HG03280 (cell line): ENCODE data around the gene PCSK6.
"Not testable (repeated sequence)": the region's sequence is repeated elsewhere in the genome, so short reads cannot be mapped to it uniquely, and the experiment has no call there.

Source experiments
- ATAC-seq: cut with Tn5 transposase; IDR thresholded peaks from one replicate; pipeline ENCODE4 v1.9.1; 2021; ENCODE audit warnings: mild to moderate bottlenecking, moderate library complexity; ENCODE audit not compliant: unreplicated experiment

The PCSK6 gene

DNA sequence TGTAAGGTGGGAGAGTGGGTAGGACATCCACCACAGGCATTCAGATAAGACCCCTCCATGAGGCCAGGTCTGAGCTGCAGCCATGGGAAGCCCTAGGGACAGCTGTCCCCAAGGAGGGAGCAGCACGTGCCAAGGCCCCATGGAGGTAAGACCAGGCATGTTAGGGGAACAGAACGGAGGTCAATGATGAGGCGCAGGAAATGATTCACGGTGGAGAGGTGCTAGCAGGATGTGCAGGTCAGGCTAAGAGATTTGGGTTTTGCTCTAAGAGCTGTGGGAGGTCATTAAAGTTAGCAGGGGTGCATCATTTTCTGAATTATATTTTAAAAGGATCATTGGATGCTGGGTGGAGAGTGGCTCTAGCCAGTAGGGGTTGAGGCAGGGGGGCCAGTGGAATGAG lies 128.1 kb downstream of the PCSK6 start:
- ATAC-seq = no peak

GRCh38 chr15:101359365-101359947 lies 130.1 kb downstream of the PCSK6 start:
- ATAC-seq = no peak

GRCh38 chr15:101358895-101359294 lies 130.6 kb downstream of the PCSK6 start:
- no peak for ATAC-seq

DNA sequence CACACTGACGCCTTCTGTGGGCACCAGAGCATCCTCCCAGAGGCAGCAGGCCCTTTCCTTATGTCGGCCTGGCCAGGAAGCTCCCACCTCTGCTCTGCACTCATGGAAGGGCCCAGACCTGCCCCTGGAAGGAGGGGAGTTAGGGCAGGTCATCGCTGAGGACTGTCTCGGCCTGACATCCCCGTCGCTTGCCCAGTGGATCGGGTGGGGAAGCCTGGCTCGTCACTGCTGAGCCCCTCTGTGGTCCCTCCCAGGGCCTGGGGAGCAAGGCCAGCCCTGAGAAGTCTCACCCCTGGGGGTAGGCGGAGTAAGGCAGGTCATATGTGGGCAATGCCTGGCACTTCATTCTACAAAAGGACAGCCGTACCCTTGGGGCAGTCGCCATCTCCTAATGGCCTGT lies 131.6 kb downstream of the PCSK6 start:
- ATAC-seq = no peak

GRCh38 chr15:101357333-101357732 lies 132.2 kb downstream of the PCSK6 start:
- ATAC-seq = no peak

DNA sequence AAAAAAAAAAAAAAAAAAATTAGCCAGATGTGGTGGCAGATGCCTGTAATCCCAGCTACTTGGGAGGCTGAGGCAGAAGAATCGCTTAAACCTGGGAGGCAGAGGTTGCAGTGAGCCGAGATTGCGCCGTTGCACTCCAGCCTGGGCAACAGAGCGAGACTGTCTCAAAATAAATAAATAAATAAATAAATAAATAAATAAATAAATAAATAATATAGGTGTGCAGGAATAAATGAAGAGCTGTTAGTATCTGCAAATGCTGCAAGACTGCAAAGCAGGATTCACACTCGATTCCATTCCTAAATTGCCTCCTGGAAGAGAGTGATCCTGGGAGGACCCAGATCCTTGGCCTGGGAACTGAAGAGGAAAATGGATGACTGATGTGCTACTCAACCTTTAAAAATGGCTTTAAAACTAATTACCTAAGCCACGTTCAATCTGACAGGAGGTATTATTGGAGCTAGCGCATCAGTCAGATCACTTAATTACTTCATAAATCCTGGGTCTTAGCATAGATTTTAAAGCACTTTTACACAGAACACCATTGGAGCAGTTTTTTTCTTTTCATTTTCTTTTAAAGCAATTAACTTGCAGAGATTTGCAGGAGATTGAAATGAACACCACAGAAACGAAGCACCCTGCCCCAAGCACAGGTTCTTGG lies 132.9 kb downstream of the PCSK6 start:
- ATAC-seq = not testable (repeated sequence)

- ATAC-seq = no peak
These were observed 133.6 kb downstream of the PCSK6 start for GRCh38 chr15:101355678-101356464.

GRCh38 chr15:101354891-101355623 lies 134.4 kb downstream of the PCSK6 start:
- ATAC-seq = no peak

DNA sequence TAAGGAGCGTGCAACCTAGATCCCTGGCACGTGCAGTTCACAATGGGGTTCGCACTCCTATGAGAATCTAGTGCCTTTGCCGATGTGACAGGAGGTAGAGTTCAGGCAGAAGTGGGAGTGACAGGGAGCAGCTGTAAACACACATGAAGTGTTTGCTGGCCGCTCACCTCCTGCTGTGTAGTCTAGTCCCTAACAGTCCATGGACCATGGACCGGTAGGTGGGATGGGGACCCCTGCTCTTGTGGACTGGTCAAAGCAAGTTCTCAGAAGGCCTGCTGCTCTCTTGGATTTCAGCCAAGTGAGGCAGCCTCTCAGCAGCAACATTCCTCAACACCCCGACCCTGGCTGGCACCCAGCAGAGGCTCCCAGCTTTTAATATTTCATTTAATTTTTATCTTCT lies 136.3 kb downstream of the PCSK6 start:
- ATAC-seq = no peak

- ATAC-seq = no peak
These were observed 137.8 kb downstream of the PCSK6 start for GRCh38 chr15:101351736-101352135.

DNA sequence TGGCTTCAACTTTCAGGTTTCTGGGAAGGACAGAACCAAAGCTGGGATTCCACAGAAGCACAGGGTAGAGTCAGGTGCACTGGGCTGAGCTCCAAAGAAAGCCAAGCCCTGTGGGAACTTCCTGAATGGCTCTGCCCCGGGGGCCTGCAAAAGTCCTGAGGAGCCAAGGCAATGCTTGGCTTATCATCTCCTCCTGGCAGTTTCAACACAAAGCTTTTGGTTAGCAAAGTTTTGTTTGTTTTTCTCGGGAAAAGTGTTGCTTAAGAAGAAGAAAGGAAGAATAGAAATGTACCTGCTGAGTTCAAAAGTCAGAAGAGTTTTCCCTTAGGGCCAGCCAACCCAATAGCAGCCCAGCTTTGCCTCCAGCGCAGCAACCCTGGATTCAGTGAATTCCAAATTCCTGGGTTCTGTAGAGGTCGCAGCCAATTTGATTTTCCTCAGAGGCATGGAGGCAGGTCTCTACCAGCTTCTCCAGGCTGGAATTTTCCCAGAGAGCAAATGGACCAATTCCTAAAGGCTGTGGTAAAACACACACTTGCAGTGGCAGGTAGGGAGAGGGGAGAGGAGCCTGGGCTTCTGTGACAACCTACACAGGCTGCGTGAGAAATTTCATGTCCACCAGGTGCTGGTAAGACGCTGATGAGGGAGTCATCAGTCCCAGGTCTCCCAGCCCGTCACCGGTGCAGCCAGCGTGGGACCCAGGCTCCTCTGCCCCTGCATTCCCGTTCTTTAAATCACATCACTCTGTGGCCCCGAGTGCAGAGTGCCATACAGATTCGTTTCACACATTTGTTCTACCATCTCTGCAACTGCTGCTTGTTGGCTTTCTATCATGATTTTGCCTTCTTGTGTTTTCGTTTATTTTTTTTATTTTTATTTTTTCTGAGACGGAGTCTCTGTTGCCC lies 140.2 kb downstream of the PCSK6 start:
- ATAC-seq = no peak

DNA sequence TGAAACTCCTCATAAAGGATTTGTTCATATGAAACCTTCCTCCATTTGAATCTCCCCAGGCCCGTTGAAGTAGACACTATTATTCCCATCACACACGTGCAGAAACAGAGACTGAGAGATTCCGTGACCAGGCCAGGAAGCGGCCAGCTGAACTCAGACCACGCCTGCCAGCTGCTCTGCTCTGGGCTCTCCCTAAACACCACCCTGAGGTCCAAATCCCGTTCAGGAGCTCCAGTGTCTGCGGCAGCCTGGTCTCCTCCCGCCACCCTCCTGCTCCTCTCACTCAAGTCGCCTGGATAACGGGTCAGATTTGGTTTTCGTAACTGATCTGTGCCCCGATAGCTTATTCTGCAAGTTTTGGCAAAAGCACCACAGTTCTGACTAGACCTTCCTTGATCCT lies 140.9 kb downstream of the PCSK6 start:
- no peak for ATAC-seq

GRCh38 chr15:101348015-101348414 lies 141.5 kb downstream of the PCSK6 start:
- ATAC-seq = no peak

DNA sequence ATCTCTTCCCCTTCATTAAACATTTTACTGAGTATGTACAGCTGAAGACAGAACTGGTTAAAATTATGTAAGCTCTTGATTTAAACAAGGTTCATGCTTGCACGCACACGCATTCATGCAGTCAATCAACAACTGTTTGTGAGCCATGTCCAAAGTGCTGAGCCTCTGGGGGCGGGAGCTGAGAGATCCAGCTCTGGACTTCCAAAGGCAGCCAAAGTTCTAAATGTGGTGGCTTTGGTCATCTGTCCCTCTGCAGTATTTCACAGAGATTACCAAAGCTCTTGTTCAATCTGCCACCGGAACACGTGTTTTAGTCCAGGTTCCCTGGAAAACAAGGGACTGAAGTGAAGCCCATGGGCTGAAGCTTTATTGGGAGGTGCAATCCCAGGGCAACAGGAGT lies 142.1 kb downstream of the PCSK6 start:
- ATAC-seq = no peak

GRCh38 chr15:101346928-101347327 lies 142.6 kb downstream of the PCSK6 start:
- no peak for ATAC-seq

GRCh38 chr15:101342056-101342455 lies 147.5 kb downstream of the PCSK6 start:
- ATAC-seq = no peak

GRCh38 chr15:101338502-101339057 lies 150.9 kb downstream of the PCSK6 start:
- ATAC-seq = no peak

GRCh38 chr15:101337976-101338375 lies 151.5 kb downstream of the PCSK6 start:
- no peak for ATAC-seq

GRCh38 chr15:101333907-101334789 lies 155.4 kb downstream of the PCSK6 start:
- peak; percentile 77 for ATAC-seq
